Stimulated activated memory B cell treated with anti-CD40 and anti-IgM and Interleukin-4, amounts not matched to agents 10 μg/mL and 1 μg/mL and 100 μg/mL, for 72 hours (primary cell): ENCODE data around the gene MYO10.

ENCODE experiments used
- ATAC-seq: fragments of 150-1000 bp; cut with Tn5 transposase; 2 replicates; pipeline ENCODE4 v1.10.0; 2021
- H3K27ac Mint-ChIP-seq: one replicate; pipeline ENCODE4 v1.8.0; 2022; ENCODE audit warnings: mild to moderate bottlenecking, mixed read lengths
- H3K27me3 Mint-ChIP-seq: one replicate; pipeline ENCODE4 v1.8.0; 2022; ENCODE audit warnings: mixed read lengths
- H3K36me3 Mint-ChIP-seq: one replicate; pipeline ENCODE4 v1.8.0; 2022; ENCODE audit warnings: mixed read lengths
- H3K4me1 Mint-ChIP-seq: one replicate; pipeline ENCODE4 v1.8.0; 2022; ENCODE audit warnings: mixed read lengths
- H3K4me3 Mint-ChIP-seq: one replicate; pipeline ENCODE4 v1.8.0; 2022; ENCODE audit warnings: mild to moderate bottlenecking, moderate library complexity, mixed read lengths
- H3K9me3 Mint-ChIP-seq: one replicate; pipeline ENCODE4 v1.8.0; 2022; ENCODE audit warnings: mixed read lengths

Gene MYO10

GRCh38 chr5:16812911-16813310 is 123.2 kb downstream of the MYO10 start:
- ATAC-seq = no peak
- Mint-ChIP-seq H3K4me3 (no peak overlapping the region), H3K4me1 (no peaks in the 10 kb centered on the region), H3K27ac (no peak overlapping the region), H3K36me3 (no peaks in the 10 kb centered on the region), H3K9me3 (no peaks in the 10 kb centered on the region), H3K27me3 (no peaks in the 10 kb centered on the region)

- no peak overlapping the region for H3K27ac Mint-ChIP-seq
- no peaks in the 10 kb centered on the region for H3K27me3 Mint-ChIP-seq
- no peak for ATAC-seq
- H3K4me3 Mint-ChIP-seq = no peak overlapping the region
- H3K36me3 Mint-ChIP-seq = no peaks in the 10 kb centered on the region
- H3K9me3 Mint-ChIP-seq = peaks cover 3% of the 10 kb centered on the region
- H3K4me1 Mint-ChIP-seq = no peaks in the 10 kb centered on the region
These were observed 123.6 kb downstream of the MYO10 start for GRCh38 chr5:16812448-16812847.

GRCh38 chr5:16810208-16810854 is 125.8 kb downstream of the MYO10 start:
- no peaks in the 10 kb centered on the region for H3K36me3 Mint-ChIP-seq
- H3K27ac Mint-ChIP-seq = no peak overlapping the region
- ATAC-seq = no peak
- no peaks in the 10 kb centered on the region for H3K4me1 Mint-ChIP-seq
- H3K9me3 Mint-ChIP-seq = peaks cover 3% of the 10 kb centered on the region
- H3K4me3 Mint-ChIP-seq = no peak overlapping the region
- no peaks in the 10 kb centered on the region for H3K27me3 Mint-ChIP-seq

GRCh38 chr5:16809395-16810207 is 126.5 kb downstream of the MYO10 start:
- no peak for ATAC-seq
- Mint-ChIP-seq H3K27me3 (no peaks in the 10 kb centered on the region), H3K4me3 (no peak overlapping the region), H3K4me1 (no peaks in the 10 kb centered on the region), H3K27ac (no peak overlapping the region), H3K9me3 (peaks cover 3% of the 10 kb centered on the region), H3K36me3 (no peaks in the 10 kb centered on the region)

GRCh38 chr5:16809010-16809394 is 127.1 kb downstream of the MYO10 start:
- H3K9me3 Mint-ChIP-seq = peaks cover 3% of the 10 kb centered on the region
- ATAC-seq = no peak
- no peaks in the 10 kb centered on the region for H3K27me3 Mint-ChIP-seq
- no peaks in the 10 kb centered on the region for H3K36me3 Mint-ChIP-seq
- H3K4me3 Mint-ChIP-seq = no peak overlapping the region
- no peaks in the 10 kb centered on the region for H3K4me1 Mint-ChIP-seq
- no peak overlapping the region for H3K27ac Mint-ChIP-seq

- H3K27ac Mint-ChIP-seq = no peak overlapping the region
- H3K36me3 Mint-ChIP-seq = no peaks in the 10 kb centered on the region
- peaks cover 3% of the 10 kb centered on the region for H3K9me3 Mint-ChIP-seq
- H3K4me1 Mint-ChIP-seq = no peaks in the 10 kb centered on the region
- no peak for ATAC-seq
- no peak overlapping the region for H3K4me3 Mint-ChIP-seq
- H3K27me3 Mint-ChIP-seq = no peaks in the 10 kb centered on the region
These were observed 128.1 kb downstream of the MYO10 start for GRCh38 chr5:16808021-16808420.

DNA sequence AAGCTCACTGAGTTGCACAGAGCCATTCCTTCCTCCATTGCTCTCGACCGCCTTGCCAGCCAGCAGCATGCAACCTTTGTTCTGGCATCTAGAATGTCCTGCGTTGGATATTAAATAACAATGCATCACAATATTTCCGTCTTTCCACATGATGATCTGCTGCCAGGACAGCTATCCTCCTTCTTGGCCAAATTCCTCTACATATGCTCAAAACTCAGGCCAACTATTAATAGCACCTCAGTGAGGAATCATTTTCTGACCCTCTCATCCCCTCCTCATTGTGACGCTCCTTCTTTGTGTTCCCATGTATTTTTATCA is 128.6 kb downstream of the MYO10 start:
- no peaks in the 10 kb centered on the region for H3K36me3 Mint-ChIP-seq
- H3K4me3 Mint-ChIP-seq = no peak overlapping the region
- no peaks in the 10 kb centered on the region for H3K4me1 Mint-ChIP-seq
- ATAC-seq = no peak
- H3K27ac Mint-ChIP-seq = no peak overlapping the region
- H3K9me3 Mint-ChIP-seq = peaks cover 3% of the 10 kb centered on the region
- H3K27me3 Mint-ChIP-seq = no peaks in the 10 kb centered on the region

DNA sequence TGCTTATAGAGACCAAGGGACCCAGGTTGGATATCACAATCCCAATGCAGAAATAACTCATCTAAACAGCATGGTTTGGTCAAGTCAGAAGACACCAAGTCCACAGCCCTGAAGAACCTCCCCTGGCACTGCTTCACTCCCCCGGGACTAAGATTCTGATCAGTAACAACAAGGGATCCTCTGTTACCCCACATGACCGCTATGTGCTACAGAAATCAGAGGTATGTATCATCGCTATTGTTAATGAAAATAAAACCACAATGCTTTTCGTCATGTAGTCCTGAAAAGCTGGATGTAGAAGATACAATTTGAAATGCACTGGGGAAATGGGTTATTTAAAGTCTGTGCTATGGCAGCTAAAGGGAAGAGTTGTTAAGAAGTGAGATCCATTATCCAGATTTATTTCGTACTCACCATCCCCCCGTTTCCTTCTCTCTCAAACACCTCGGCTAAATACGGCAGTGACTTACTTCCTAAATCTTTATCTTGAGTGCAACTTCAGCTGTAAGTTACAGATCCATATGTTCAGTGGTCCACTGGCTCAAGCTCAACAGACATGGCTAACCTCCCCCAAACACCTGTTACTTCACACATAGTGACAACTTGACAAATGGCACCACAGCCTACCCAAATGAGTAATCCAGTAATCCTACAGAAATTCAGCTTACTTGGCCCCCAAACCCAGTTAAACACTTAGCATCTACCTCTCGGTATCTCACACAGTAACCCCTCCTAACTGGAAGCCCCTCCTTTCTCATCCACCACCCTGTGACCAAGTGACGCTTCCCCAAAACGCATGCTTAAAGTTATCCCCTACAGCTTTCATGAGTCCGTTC is 129.2 kb downstream of the MYO10 start:
- no peaks in the 10 kb centered on the region for H3K36me3 Mint-ChIP-seq
- H3K27me3 Mint-ChIP-seq = no peaks in the 10 kb centered on the region
- no peak for ATAC-seq
- no peak overlapping the region for H3K27ac Mint-ChIP-seq
- no peak overlapping the region for H3K4me3 Mint-ChIP-seq
- peaks cover 3% of the 10 kb centered on the region for H3K9me3 Mint-ChIP-seq
- H3K4me1 Mint-ChIP-seq = no peaks in the 10 kb centered on the region

- Mint-ChIP-seq H3K9me3 (peaks cover 3% of the 10 kb centered on the region), H3K27me3 (no peaks in the 10 kb centered on the region), H3K27ac (no peak overlapping the region), H3K4me1 (no peaks in the 10 kb centered on the region), H3K4me3 (no peak overlapping the region), H3K36me3 (no peaks in the 10 kb centered on the region)
- no peak for ATAC-seq
These were observed 130.6 kb downstream of the MYO10 start for GRCh38 chr5:16805486-16805885.

DNA sequence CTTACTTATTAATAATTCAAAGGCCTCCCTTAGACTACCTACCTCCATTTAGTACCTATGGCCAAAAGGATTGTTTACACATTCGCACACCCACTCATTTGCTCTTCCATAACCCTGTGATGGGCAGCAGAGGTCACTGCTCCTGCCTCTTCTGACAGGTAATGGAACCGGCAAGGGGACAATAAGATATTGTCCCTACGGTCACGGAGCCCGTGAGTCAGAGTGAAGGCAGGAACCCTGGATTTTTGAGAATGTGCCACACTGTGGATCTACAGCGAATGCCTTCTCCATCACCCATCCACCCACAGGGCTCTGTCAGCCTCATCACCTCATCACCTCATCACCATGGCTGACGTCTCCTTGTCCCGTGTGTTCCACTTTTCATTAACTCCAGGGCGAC is 132.3 kb downstream of the MYO10 start:
- no peak overlapping the region for H3K27ac Mint-ChIP-seq
- no peak overlapping the region for H3K4me3 Mint-ChIP-seq
- ATAC-seq = no peak
- no peaks in the 10 kb centered on the region for H3K36me3 Mint-ChIP-seq
- H3K4me1 Mint-ChIP-seq = no peaks in the 10 kb centered on the region
- peaks cover 3% of the 10 kb centered on the region for H3K9me3 Mint-ChIP-seq
- H3K27me3 Mint-ChIP-seq = no peaks in the 10 kb centered on the region

- no peak for ATAC-seq
- Mint-ChIP-seq H3K4me3 (no peak overlapping the region), H3K4me1 (no peaks in the 10 kb centered on the region), H3K27ac (no peak overlapping the region), H3K9me3 (no peaks in the 10 kb centered on the region), H3K36me3 (no peaks in the 10 kb centered on the region), H3K27me3 (no peaks in the 10 kb centered on the region)
These were observed 135.6 kb downstream of the MYO10 start for GRCh38 chr5:16800477-16800876.

DNA sequence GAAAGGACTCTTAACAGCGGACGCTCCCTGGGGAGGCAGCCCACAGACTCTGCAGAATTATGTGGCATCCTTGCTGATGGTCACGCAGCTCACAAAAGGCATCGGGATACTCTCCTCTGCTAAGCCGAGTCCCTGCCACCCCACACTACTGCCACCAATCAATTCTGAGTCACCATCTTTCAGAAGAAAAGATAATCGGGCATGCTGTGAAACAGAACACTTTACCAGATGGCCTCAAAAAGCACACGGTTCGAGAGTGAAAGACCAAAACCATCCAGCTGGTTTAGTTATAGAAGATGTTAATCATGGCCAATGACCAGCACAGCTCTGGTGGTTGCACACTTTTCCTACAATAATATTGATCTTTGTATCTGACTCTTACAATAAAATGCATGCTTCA is 136.3 kb downstream of the MYO10 start:
- Mint-ChIP-seq H3K4me3 (no peak overlapping the region), H3K4me1 (no peaks in the 10 kb centered on the region), H3K36me3 (no peaks in the 10 kb centered on the region), H3K9me3 (no peaks in the 10 kb centered on the region), H3K27me3 (no peaks in the 10 kb centered on the region), H3K27ac (no peak overlapping the region)
- no peak for ATAC-seq

- no peak overlapping the region for H3K4me3 Mint-ChIP-seq
- no peak overlapping the region for H3K27ac Mint-ChIP-seq
- H3K36me3 Mint-ChIP-seq = no peaks in the 10 kb centered on the region
- ATAC-seq = no peak
- H3K9me3 Mint-ChIP-seq = no peaks in the 10 kb centered on the region
- H3K4me1 Mint-ChIP-seq = no peaks in the 10 kb centered on the region
- no peaks in the 10 kb centered on the region for H3K27me3 Mint-ChIP-seq
These were observed 138.1 kb downstream of the MYO10 start for GRCh38 chr5:16797951-16798350.

DNA sequence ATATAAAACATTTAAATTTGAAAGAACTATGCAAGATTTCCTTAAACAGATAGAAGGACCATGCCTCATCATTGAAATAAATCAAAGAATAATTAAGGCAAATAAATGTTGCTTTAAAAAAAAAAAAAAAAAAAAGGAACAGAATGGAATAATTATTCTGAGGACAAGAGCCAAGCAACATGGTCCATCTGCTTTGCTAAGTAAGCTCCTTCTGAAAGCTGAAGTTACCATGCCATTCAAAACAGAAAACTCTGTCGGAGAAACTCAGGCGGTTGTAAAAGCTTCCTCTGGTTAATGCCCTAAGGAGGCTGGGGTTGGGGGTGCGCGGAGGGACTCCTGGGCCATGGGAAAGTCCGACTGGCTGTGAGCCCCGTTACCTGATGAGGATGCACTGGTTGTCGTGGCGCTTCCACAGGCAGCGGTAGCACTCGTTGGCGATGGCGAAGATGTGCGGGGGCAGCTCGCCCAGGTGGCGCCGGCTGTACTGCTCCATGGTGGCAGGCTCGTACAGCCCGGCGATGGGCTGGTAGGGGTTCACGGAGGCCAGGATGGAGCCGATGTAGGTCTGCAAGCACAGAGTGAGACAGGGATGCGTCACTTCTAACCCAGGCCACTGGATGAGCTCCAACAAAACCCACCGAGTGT is 141.7 kb downstream of the MYO10 start:
- ATAC-seq = no peak
- no peak overlapping the region for H3K4me3 Mint-ChIP-seq
- peaks cover 18% of the 10 kb centered on the region for H3K27me3 Mint-ChIP-seq
- no peaks in the 10 kb centered on the region for H3K36me3 Mint-ChIP-seq
- no peaks in the 10 kb centered on the region for H3K9me3 Mint-ChIP-seq
- peaks cover 7% of the 10 kb centered on the region for H3K4me1 Mint-ChIP-seq
- H3K27ac Mint-ChIP-seq = no peak overlapping the region

GRCh38 chr5:16792598-16793275 is 143.4 kb downstream of the MYO10 start:
- Mint-ChIP-seq H3K27me3 (peaks cover 18% of the 10 kb centered on the region), H3K9me3 (no peaks in the 10 kb centered on the region), H3K36me3 (no peaks in the 10 kb centered on the region), H3K4me1 (peaks cover 7% of the 10 kb centered on the region), H3K4me3 (no peak overlapping the region), H3K27ac (no peak overlapping the region)
- ATAC-seq = no peak
